NCI-H345 treated with DMSO at 0.1 percent for 48 hours (cell line): ENCODE results near the gene COQ10B.
"Not testable (repeated sequence)": the region's sequence is repeated elsewhere in the genome, so short reads cannot be mapped to it uniquely, and the experiment has no call there.

ENCODE experiments used
- DNase-seq: peaks from one replicate; lab custom pipeline; 2025; ENCODE audit not compliant: unreplicated experiment; lab: John Stamatoyannopoulos, UW

COQ10B gene

GRCh38 chr2:197453123-197453913 is at the start of gene COQ10B:
COQ10B (plus strand) TSS chr2:197453552; CDS start chr2:197453561, 9 bp downstream.
- DNase-seq = peak; percentile 97

- no peak for DNase-seq
These were observed 47.8 kb upstream of the COQ10B start for GRCh38 chr2:197405582-197405981.

GRCh38 chr2:197414039-197414438 is 39.3 kb upstream of the COQ10B start:
- no peak for DNase-seq

- DNase-seq = no peak
These were observed 38.8 kb upstream of the COQ10B start for GRCh38 chr2:197414515-197414914.

- DNase-seq = no peak
These were observed 37.1 kb upstream of the COQ10B start for GRCh38 chr2:197416268-197416667.

- no peak for DNase-seq
These were observed 33.9 kb upstream of the COQ10B start for GRCh38 chr2:197419438-197419837.

GRCh38 chr2:197423307-197423706 is 30.0 kb upstream of the COQ10B start:
- DNase-seq = no peak

GRCh38 chr2:197425550-197425949 is 27.8 kb upstream of the COQ10B start:
- no peak for DNase-seq

GRCh38 chr2:197426723-197427603 is 26.4 kb upstream of the COQ10B start:
- DNase-seq = no peak

- DNase-seq = no peak
These were observed 25.4 kb upstream of the COQ10B start for GRCh38 chr2:197427986-197428385.

- no peak for DNase-seq
These were observed 21.5 kb upstream of the COQ10B start for GRCh38 chr2:197431858-197432257.

GRCh38 chr2:197432527-197432926 is 20.8 kb upstream of the COQ10B start:
- DNase-seq = not testable (repeated sequence)

GRCh38 chr2:197433780-197434438 is 19.4 kb upstream of the COQ10B start:
- no peak for DNase-seq

GRCh38 chr2:197434541-197435513 is 18.5 kb upstream of the COQ10B start, which contains the start of gene SF3B1:
SF3B1 (minus strand) TSS chr2:197435028; CDS start chr2:197434999, 29 bp downstream.
- peak; percentile 87 for DNase-seq

- no peak for DNase-seq
These were observed 17.5 kb upstream of the COQ10B start for GRCh38 chr2:197435598-197436420.

GRCh38 chr2:197437380-197437779 is 16.0 kb upstream of the COQ10B start:
- no peak for DNase-seq

- no peak for DNase-seq
These were observed 10.5 kb upstream of the COQ10B start for GRCh38 chr2:197442857-197443256.

GRCh38 chr2:197445746-197446145 is 7.6 kb upstream of the COQ10B start:
- DNase-seq = no peak

GRCh38 chr2:197446844-197447243 is 6.5 kb upstream of the COQ10B start:
- DNase-seq = no peak
